Activated CD4-positive, alpha-beta T cell treated with anti-CD3 and anti-CD28 coated beads, Interleukin-2, amount 50 U/mL, for 1 hour (primary cell): ENCODE data around the gene GKAP1.
"Not testable (repeated sequence)": the region's sequence is repeated elsewhere in the genome, so short reads cannot be mapped to it uniquely, and the experiment has no call there.

ENCODE experiments used
- DNase-seq: peaks from one replicate; pipeline ENCODE4 v3.0.0-alpha.2; 2020

Gene GKAP1

DNA sequence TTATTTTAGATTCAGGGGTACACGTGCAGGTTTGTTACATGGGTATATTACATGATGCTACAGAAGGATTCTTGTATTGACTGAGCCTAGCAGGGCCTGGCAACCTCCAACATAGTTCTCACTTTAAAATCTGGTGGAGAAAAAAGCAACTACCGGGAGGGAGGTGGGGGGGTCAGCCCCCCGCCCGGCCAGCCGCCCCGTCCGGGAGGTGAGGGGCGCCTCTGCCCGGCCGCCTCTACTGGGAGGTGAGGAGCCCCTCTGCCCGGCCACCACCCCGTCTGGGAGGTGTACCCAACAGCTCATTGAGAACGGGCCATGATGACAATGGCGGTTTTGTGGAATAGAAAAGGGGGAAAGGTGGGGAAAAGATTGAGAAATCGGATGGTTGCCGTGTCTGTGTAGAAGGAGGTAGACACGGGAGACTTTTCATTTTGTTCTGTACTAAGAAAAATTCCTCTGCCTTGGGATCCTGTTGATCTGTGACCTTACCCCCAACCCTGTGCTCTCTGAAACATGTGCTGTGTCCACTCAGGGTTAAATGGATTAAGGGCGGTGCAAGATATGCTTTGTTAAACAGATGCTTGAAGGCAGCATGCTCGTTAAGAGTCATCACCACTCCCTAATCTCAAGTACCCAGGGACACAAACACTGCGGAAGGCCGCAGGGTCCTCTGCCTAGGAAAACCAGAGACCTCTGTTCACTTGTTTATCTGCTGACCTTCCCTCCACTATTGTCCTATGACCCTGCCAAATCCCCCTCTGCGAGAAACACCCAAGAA lies 88.8 kb downstream of the GKAP1 start:
- not testable (repeated sequence) for DNase-seq

DNA sequence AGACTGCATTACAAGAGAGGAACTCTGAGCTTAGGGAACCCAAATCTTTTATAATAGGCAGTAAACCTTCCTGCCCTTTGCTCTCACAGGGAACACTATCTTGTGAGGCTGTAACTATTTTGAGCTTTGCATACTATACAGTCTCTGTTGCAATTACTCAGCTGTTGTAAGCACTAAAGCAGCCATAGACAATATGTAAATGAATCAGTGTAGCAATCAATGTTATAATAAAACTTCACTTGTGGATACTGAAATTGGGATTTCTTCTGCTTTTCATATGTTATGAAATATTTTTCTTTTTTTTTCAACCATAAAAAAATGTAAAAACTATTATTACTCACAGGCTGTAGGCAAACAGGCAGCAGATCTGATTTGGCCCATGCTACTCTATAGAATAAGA lies 93.1 kb downstream of the GKAP1 start:
- no peak for DNase-seq

DNA sequence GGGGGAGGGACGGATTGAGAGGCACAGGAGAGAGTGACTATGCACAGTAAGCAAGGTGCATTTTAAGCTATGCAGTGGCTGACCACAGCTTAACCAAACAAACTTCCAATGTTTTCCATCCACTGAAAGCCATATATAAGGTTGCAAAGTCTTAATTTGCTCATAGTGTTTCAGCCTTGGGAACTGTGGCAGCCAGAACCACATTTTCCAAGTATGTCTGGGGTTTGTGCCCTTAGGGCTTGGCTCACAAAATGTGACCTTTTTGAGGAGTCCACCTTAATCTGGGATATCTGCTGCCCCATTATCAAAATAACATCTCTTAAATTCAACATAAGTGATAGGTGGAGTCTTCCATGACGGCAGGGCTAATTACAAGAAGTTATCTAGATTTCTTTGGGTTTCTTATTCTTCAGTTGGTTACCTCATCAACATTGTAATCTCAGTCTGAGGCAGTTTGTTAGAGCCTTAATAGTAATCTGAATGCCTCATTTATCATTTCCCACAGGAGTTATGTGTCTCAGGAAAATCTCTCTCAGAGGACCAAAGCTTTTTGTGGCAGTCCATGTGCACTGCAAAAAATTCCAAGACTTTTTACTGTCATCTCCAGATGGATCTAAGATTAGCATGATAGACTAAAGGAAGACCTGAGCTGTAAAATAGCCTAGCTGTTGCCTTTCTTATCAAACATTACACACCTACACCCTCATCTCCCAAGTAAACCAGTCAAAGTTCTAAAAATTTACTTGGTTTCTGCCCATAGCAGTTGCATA lies 94.7 kb downstream of the GKAP1 start:
- DNase-seq: no peak

DNA sequence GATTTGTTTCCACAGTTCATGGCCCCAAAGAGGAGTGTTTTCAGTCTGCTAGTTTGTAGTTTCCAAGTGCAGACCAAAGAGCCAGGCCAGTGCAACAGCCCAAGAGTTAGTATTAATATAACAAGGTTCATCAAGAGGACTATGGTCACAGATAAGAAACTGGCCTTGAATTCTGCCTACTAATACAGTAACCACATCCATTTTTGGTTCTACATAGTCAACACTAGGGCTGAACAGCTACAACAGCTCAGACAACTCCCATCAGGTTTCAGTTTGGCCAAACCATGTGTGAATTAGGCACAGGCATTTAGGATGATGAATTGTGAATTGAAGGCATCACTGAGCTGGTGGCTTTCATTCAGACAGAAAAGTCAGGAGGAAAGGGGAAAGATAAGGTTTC lies 96.1 kb downstream of the GKAP1 start:
- DNase-seq: no peak

DNA sequence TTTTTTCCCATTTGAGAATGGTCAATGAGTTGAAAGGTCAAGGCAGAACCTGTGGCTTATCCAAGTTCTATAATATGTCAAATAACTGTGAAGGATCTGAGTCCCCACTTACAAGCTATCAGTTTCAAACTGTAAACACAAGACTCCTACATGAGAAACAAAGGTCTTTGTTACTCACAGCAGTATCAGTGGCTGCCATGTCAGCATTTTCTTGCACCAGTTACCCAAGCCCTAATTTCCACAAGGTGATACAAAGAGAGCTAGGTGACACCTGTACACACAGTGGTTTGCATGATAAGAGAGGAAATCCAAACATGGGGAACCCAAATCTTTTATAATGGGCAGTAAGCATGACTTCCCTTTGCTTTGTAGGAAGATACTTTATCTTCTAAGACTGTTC lies 101.8 kb downstream of the GKAP1 start:
- DNase-seq: no peak

DNA sequence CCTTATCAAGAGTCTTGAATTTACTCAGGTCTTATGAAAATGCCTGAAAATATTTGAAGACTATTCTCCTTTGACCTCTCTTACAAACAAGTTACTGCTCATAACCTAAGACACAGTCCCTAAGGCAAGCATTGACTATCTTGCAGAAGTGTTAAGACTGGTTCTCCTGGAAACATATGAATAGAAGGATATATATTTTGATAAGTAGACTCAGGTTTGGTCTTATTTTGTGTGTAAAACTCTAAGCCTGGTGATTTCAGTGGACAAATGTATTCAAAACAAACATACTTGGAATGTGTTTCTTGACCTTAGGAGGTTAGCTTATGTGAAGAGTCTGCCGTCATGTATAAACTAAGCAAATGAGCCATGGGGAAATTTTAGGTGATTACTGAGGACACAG lies 102.3 kb downstream of the GKAP1 start:
- no peak for DNase-seq

DNA sequence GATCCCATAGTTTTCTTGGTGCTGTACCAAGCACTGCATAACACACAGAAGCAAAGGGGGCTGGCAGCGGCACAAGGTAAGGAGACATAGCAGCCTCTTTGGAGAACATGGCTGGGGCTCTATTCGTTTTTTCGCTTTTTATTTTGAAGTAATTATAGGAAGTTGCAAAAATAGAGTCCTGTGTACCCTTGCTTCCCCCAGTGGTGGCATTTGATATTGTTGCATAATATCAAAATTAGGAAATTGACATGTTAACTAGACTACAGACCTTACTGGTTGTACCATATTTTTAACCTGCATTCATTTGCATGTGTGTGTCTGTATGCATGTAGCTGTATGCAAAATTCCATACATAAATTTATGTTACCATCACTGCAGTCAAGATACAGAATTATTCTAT lies 103.2 kb downstream of the GKAP1 start:
- DNase-seq: no peak

DNA sequence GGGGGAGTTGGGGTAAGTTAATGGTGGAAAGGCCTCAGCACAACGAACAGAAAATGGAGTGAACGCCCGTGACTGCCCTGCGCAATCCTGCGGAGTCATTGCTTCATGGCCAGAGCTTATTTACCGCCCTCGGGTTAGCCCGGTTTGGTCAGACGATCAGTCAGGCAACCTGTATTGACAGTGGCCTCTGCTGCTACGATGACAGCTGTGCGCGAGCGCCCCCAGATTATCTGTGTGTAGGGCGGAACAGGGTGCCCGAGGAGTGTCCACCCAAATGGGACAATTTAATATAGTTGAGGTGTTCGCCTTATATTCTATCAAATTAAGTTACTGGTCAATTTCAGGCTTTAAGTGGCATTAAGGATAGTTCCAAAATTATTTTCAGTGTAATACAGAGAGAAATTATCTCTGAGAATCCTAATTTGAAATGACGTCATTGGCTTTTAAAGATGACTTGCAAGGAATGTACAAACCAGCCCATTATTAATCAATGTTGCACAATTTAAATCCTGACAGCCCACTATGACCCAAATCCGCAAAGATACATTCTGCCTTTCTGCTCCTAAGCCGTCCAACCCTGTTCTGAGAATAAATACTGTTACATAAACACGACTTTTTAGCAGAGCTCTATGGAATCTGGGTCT lies 108.9 kb downstream of the GKAP1 start:
- DNase-seq: peak; percentile 37

DNA sequence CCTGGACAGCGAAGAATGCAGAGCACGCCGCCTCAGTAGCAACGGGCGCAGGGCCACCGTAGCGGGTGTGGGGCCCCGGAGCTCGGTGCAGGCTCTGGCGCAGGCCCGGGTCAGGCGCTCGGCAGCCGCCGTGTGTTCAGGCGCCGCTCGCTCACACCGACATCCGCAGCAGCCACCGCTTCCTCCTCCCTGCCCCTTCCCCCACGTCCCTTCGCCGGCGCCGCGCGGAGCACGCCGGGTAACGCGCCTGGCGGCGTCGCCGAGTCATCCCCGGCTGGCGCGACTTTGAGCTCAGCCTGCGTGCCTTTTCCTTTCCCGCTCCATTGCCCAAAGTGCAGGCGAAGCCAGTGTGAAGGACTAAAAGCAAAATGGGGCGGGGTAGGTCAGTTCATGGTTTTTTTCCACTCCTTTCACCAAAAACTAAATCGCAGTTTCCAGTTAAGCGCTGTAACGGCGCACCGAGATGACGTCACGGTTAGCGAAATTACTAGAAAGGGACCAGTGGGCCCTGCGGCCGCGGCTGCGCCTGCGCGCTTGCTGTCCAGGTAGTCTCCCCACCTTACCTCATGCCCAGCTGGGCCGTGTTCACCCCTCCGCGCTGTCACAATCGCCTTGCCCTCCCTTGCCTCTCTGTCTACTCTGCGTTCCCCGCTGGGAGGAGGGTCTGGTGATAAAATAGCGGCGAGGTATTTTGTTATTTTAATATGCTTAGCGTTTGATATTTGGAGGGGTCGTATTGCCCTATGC lies 109.6 kb downstream of the GKAP1 start, which contains the start of gene UBQLN1:
Gene UBQLN1 (minus strand): TSS at position 191 of the 747 bp plus-strand sequence. CDS start 279 bp downstream, outside the sequence.
- DNase-seq: peak; percentile 89

DNA sequence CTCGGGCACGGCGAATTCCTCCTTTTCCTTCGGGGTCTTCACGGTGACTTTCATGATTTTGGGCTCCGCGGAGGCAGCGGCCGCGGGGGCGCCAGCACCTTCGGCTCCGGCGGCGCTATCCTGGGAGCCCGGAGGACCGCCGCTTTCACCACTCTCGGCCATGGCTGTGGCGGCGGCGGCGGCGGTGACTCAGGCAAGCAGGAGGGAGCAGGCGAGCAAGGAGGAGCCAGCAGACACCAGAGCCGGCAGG lies 110.1 kb downstream of the GKAP1 start:
- DNase-seq: no peak

DNA sequence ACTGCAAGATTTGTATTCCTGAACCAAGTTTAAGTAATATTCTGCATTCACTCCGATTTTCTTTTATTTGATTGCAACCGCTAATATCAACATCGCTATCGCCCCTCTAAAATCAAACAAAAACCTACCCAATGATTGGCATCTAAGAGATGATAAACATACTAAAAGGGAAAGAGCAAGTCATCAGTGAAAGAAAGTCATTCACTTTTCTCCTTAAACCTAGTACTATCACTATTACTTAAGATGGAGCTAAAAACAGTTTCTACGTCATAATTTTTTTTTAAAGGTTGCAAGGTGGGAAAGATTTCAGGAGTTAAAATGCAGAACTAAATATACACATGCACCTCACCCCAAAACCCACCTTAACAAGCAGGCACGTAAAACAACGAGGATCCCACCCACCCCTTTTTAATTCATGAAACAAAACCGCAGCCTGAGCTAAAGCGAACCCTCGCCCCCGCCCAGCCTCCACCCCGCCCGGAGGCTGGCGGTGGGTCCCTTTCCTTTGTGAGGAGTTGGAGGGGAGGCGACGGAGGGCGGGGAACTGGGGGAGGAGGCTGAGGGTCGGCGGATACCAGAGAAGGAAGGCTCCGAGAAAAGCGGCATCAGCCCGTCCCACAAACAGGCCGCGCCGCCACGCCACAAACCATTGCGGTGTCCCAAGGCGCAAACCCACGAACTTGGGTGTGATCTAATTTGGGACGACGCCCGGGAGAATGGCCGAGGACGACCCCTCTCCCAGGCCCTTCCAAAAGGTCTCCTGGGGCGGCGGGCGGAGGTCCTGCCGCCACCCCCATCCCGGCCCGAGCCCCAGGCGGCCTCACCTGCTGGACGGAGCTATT lies 110.7 kb downstream of the GKAP1 start:
- peak; percentile 45 for DNase-seq

DNA sequence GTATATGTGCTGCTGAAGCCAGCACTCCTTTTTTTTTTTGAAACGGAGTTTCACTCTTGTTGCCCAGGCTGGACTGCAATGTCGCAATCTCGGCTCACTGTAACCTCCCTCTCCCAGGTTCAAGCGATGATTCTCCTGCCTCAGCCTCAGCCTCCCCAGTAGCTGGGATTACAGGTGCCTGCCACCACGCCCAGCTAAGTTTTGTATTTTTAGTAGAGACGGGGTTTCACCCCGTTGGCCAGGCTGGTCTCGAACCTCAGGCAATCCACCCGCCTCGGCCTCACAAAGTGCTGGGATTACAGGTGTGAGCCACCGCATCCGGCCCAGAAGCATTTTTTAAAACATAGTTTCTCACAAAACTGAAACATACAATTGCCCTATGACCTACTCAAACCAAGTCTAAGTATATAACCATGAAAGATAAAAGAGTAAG lies 112.3 kb downstream of the GKAP1 start:
- DNase-seq: not testable (repeated sequence)

DNA sequence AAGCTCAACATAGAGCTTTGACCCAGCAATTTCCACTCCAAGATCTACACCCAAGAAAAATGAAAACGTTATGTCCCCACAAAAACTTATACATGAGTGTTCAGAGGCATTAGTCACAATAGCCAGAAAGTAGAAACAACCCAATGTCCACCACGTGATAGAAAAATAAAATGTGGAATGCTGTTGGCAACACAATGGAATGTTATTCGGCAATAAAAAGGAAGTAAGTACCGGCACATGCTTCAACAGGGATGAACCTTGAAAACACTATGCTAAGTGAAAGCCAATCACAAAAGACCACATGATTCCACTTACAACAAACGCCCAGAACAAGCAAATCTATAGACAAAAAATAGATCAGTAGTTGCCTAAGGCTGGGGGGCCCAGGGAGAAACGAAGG lies 115.8 kb downstream of the GKAP1 start:
- DNase-seq: no peak

DNA sequence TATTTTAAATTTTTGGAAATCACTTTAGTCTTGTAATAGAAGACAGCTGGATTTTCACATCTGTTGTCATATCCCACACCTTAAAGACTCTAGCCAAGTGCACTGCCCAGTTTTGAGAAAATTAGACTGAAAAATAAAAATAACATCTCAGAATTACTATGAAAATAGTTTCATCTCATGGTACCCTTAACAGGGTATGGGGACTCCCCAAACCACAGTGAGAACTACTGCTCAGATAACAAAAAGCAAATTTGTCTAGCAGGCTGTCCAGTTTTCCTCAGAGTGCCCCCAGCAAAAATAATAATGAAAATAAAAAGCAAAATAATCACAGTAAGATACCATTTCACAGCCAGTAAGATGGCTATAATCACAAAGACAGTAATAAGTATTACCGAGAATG lies 116.3 kb downstream of the GKAP1 start:
- DNase-seq: no peak

DNA sequence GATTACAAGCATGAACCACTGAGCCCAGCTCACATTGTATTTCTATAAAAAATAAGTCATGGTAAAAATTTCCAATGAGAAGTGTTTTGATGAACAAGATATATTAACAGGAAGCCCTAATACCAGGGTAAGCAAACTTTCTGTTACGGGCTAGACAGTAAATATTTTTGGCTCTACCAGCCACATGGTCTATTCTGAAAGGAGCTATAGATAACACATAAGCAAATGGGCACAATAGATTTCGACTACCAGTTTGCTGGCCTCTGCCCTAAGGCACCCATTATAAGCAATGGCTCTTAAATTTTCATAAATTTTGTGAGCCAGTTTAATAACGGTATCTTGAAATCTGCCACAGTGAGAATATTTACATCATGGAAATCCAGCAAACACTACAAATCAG lies 118.0 kb downstream of the GKAP1 start:
- DNase-seq: no peak

DNA sequence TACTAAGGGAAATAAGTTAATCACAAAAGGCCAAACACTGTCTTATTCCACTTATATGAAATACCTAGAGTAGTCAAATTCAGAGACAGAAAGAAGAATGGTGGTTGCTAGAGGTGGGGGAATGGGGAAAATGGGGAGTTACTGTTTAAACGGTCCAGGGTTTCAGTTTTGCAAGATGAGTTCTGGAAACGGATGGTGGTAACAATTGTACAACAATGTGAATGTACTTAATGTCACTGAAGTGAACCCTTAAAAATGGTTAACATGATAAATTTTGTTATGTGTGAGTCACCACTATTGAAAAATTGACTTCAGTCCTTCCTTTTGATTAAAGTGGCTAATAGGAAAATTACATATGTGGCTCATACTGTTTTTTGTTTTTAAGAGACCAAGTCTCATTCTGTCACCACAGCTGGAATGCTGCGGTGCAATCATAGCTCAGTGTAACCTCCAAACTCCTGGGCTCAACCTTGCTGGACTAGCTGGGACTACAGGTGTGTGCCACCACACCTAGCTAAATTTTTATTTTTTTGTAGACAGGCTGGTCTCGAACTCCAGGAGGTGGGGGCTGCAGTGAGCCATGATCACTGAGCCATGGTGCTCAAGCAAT lies 118.5 kb downstream of the GKAP1 start:
- no peak for DNase-seq

DNA sequence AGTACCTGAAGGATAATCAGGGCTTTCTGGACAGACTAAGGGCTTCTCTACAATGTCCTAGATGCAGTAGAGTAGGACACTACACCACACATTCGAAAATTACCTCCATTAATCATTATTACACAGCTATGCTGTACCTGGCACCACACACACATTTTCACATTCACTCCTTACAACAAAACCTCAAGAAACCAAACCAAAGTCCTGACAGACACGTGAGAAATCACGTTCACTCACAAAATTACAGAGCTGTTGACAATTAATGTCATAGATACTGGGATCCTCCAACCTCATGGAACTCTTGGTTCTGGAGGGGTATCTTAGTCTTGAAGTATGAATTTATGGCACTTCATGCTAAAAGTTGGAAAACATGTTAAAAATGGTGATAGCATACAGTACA lies 126.1 kb downstream of the GKAP1 start:
- no peak for DNase-seq
